Right atrium auricular region (tissue), 2 donors: ENCODE results near the gene GKN1. TPM values are rescaled to one million over a fixed set of nuclear protein-coding genes. Genes with fewer than 3 reads are reported as not detected.

Experiments used
- DNase-seq: peaks from one replicate; pipeline ENCODE4 v3.0.0-alpha.2; 2019; ENCODE audit warnings: low spot score
- H3K27ac ChIP-seq, 2 donors: fragments of 200-600 bp; sonication (generic); 1 replicate in 1 of 2; 2 replicates in 1 of 2; pipeline ENCODE4 v1.5.1; 2016 to 2019
- H3K27me3 ChIP-seq, 2 donors: fragments of 200-600 bp; sonication (generic); one replicate each; pipeline versions ENCODE4 v1.5.1 to v1.6.0; 2017 to 2019
- H3K36me3 ChIP-seq: fragments of 200-600 bp; sonication (generic); one replicate; pipeline ENCODE4 v1.5.1; 2016
- H3K4me1 ChIP-seq, 2 donors: fragments of 200-600 bp; sonication (generic); one replicate each; pipeline versions ENCODE4 v1.5.1 to v1.6.0; 2017 to 2019
- H3K4me3 ChIP-seq, 2 donors: fragments of 200-600 bp; sonication (generic); 1 replicate in 1 of 2; 2 replicates in 1 of 2; pipeline ENCODE4 v1.5.1; 2017 to 2019; ENCODE audit warnings: mild to moderate bottlenecking in 1 of 2, moderate library complexity in 1 of 2
- H3K9me3 ChIP-seq, 2 donors: fragments of 200-600 bp; sonication (generic); one replicate each; pipeline ENCODE4 v1.5.1; 2019
- CTCF ChIP-seq, 2 donors: fragments of 200-600 bp; sonication (generic); IDR thresholded peaks; one replicate each; pipeline ENCODE4 v1.5.1; 2019; ENCODE audit warnings: antibody characterized with exemption in 2 of 2
- total RNA-seq, 2 donors: library from RNA; depleted of rRNA; stranded (reverse); fragments of >200 nt; gene quantifications; one replicate each; pipeline ENCODE4 v1.1.0, GENCODE V29; 2016

Gene GKN1
- total RNA-seq, 2 donors from 2014 or later, result not detected

DNA sequence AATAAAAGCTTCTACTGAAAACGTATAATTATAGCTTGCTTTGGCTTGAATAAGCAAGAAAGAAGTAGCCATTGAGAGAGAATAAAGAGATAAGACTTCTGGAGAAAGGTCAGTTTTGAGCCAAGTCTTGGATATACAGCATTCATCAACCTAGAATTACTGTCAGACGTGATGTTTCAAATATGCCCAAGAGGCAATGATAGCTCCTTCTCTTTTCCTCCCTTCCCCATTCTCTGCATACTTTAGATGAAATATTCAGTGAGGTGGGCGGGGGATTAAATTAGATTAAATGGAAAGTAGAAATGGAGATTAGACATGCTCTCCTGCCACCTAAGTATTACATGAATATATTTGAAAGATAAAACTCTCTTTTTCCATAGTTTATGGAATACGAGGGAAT lies 47.3 kb downstream of the GKN1 start:
- Histone ChIP-seq H3K27me3 (no peaks in the 10 kb centered on the region), H3K9me3 (no peaks in the 10 kb centered on the region), H3K4me3 (no peak overlapping the region), H3K27ac (no peak overlapping the region), H3K4me1 (peaks cover 0 to 27% of the 10 kb centered on the region in 2 donors), H3K36me3 (no peaks in the 10 kb centered on the region)
- DNase-seq, result no peak
- TF ChIP-seq CTCF (IDR thresholded peaks at IDR 0.05), result no peak

- H3K36me3 ChIP-seq, result no peaks in the 10 kb centered on the region
- H3K4me3 ChIP-seq, result no peak overlapping the region
- peaks cover 0 to 21% of the 10 kb centered on the region in 2 donors for H3K4me1 ChIP-seq
- DNase-seq, result no peak
- H3K27me3 ChIP-seq, result no peaks in the 10 kb centered on the region
- TF ChIP-seq CTCF (IDR thresholded peaks at IDR 0.05), result no peak
- peaks cover 0 to under 1% of the 10 kb centered on the region in 2 donors for H3K9me3 ChIP-seq
- H3K27ac ChIP-seq, result no peak overlapping the region
Measured at GRCh38 chr2:69022548-69022947, 48.1 kb downstream of the GKN1 start.

DNA sequence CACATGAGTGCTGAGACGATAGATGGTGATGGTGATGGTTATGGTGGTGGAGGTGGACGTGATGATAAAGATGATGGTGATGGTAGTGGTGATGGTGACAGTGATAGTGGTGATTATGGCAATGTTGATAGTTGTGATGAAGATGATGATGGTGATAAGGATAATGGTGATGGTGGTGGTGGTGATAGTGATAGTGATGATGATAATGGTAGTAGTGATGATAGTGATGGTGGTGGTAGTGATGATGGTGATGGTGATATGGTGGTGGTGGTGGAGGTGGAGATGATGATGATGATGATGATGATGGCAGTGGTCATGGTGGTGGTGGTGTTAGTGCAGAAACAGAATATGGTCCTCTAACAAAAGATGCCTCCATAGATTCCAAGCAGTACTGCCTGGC lies 48.8 kb downstream of the GKN1 start:
- TF ChIP-seq CTCF (IDR thresholded peaks at IDR 0.05), result no peak
- H3K27me3 ChIP-seq, result no peaks in the 10 kb centered on the region
- no peak for DNase-seq
- peaks cover 0 to 14% of the 10 kb centered on the region in 2 donors for H3K4me1 ChIP-seq
- H3K4me3 ChIP-seq, result no peak overlapping the region
- peaks cover 0 to 4% of the 10 kb centered on the region in 2 donors for H3K9me3 ChIP-seq
- no peak overlapping the region for H3K27ac ChIP-seq
- H3K36me3 ChIP-seq, result no peaks in the 10 kb centered on the region

DNA sequence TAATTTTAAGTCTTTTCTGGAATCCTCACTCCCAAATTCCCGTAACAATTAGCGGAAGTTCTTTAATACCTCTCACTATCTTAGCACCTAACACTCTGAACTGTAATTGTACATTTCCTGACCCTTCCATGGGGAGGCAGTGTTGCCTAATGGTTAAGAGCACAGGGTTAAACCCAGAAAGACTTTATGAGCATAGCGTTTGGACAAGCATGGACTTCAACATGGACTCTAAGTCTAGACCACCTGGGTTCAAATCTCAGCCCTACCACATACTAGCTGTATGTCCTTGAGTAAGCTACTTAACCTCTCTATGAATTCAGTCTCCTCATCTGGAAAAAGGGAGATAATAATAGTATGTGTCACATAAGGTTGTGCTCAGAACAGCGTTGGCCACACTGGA lies 51.6 kb downstream of the GKN1 start:
- Histone ChIP-seq H3K27me3 (no peaks in the 10 kb centered on the region), H3K4me1 (peaks cover 0 to 6% of the 10 kb centered on the region in 2 donors), H3K36me3 (no peaks in the 10 kb centered on the region), H3K9me3 (peaks cover 0 to 4% of the 10 kb centered on the region in 2 donors), H3K4me3 (no peak overlapping the region), H3K27ac (no peak overlapping the region)
- TF ChIP-seq CTCF (IDR thresholded peaks at IDR 0.05), result peak; percentile 21 to 63
- DNase-seq, result no peak

- no peak for DNase-seq
- no peak for TF ChIP-seq CTCF (IDR thresholded peaks at IDR 0.05)
Measured at GRCh38 chr2:69026691-69027459, 52.4 kb downstream of the GKN1 start.

More at GRCh38 chr2:69026691-69027459, 52.4 kb downstream of the GKN1 start:
- Histone ChIP-seq H3K4me1 (no peaks in the 10 kb centered on the region), H3K4me3 (no peak overlapping the region), H3K36me3 (no peaks in the 10 kb centered on the region), H3K27ac (no peak overlapping the region), H3K9me3 (peaks cover 0 to 4% of the 10 kb centered on the region in 2 donors), H3K27me3 (no peaks in the 10 kb centered on the region)

Other genes with a start within 250 kb of the GKN1 start
- gene ARHGAP25, start 239.8 kb upstream of the GKN1 start, total RNA-seq, result 10 to 100 TPM in 1 of 2 donors, 1 to 10 TPM in 1; 4.2 to 12.8 TPM
- 1,000 to 10,000 TPM in 1 of 2 donors, 1 to 10 TPM in 1; 1.9 to 5,642 TPM for gene BMP10, start 103.2 kb upstream of the GKN1 start, total RNA-seq
- not detected for gene GKN2, start 21.7 kb upstream of the GKN1 start, total RNA-seq
- gene ANTXR1, start 38.5 kb downstream of the GKN1 start, total RNA-seq, result 10 to 100 TPM; 27.3 to 52.2 TPM